OCI-LY7 (cell line): ENCODE results near the gene LZTS2. TPM values are rescaled to one million over a fixed set of nuclear protein-coding genes. Genes with fewer than 3 reads are reported as not detected.

Experiments
- BruUV-seq: library from RNA; stranded (reverse); fragments of 400-500 nt; replicated peaks from 2 replicates; lab custom pipeline; 2021; lab: Mats Ljungman, UMichigan
- CTCF ChIA-PET: fragments of 300-600 bp; sonication (Branson Sonifier 250); formaldehyde crosslinking; loops from one replicate; lab custom pipeline; 2022; ENCODE audit warnings: antibody characterized with exemption; ENCODE audit not compliant: unreplicated experiment; lab: Charles Lee
- POLR2A ChIA-PET: fragments of 300-600 bp; sonication (Branson Sonifier 250); formaldehyde crosslinking; loops from one replicate; lab custom pipeline; 2022; ENCODE audit warnings: antibody characterized with exemption; lab: Charles Lee
- DNase-seq: peaks from one replicate; pipeline ENCODE4 v3.0.0-alpha.2; 2015; ENCODE audit warnings: low spot score
- H2AFZ ChIP-seq: fragments of 200-600 bp; sonication (generic), shearing (Covaris generic); 2 replicates; pipeline ENCODE4 v1.6.1; 2014; ENCODE audit warnings: mild to moderate bottlenecking, antibody characterized with exemption, low read length, moderate library complexity
- H3K27ac ChIP-seq: fragments of 200-600 bp; sonication (generic); 2 replicates; pipeline ENCODE4 v1.5.1; 2014; ENCODE audit warnings: mixed run types, low read depth, mild to moderate bottlenecking, moderate library complexity, low read length, inconsistent platforms; ENCODE audit not compliant: poor library complexity, severe bottlenecking
- H3K36me3 ChIP-seq: fragments of 200-600 bp; sonication (generic); 2 replicates; pipeline ENCODE4 v1.6.1; 2014; ENCODE audit warnings: mild to moderate bottlenecking, antibody characterized with exemption, low read length, moderate library complexity, mixed read lengths; ENCODE audit not compliant: insufficient read depth
- H3K4me1 ChIP-seq: fragments of 200-600 bp; sonication (generic); 2 replicates; pipeline ENCODE4 v1.5.1; 2014; ENCODE audit warnings: mild to moderate bottlenecking, low read length; ENCODE audit not compliant: insufficient read depth, poor library complexity, severe bottlenecking
- H3K4me2 ChIP-seq: fragments of 200-600 bp; sonication (generic); 2 replicates; pipeline ENCODE4 v1.6.1; 2014; ENCODE audit warnings: mild to moderate bottlenecking, low read length
- H3K4me3 ChIP-seq: fragments of 200-600 bp; sonication (generic); 2 replicates; pipeline ENCODE4 v1.5.1; 2014; ENCODE audit warnings: mild to moderate bottlenecking, low read depth, low read length; ENCODE audit not compliant: poor library complexity, severe bottlenecking
- H3K79me2 ChIP-seq: fragments of 200-600 bp; sonication (generic); 2 replicates; pipeline ENCODE4 v1.6.1; 2016; ENCODE audit warnings: low read depth, mild to moderate bottlenecking, low read length, moderate library complexity, mixed read lengths; ENCODE audit not compliant: insufficient read depth
- H3K9me2 ChIP-seq: fragments of 200-600 bp; sonication (generic); 2 replicates; pipeline ENCODE4 v1.6.1; 2016; ENCODE audit warnings: mild to moderate bottlenecking, low read length, mixed read lengths; ENCODE audit not compliant: insufficient read depth
- H3K9me3 ChIP-seq: fragments of 200-600 bp; sonication (generic); 2 replicates; pipeline ENCODE4 v1.6.1; 2014; ENCODE audit warnings: mild to moderate bottlenecking, mixed run types, low read length, mixed read lengths
- H4K20me1 ChIP-seq: fragments of 200-600 bp; sonication (generic); 2 replicates; pipeline ENCODE4 v1.6.1; 2014; ENCODE audit warnings: mild to moderate bottlenecking, antibody characterized with exemption, low read length, moderate library complexity, mixed read lengths; ENCODE audit not compliant: insufficient read depth
- CTCF ChIP-seq: fragments of 200-600 bp; sonication (generic); conservative IDR thresholded peaks from 2 replicates; pipeline ENCODE4 v1.5.1; 2014; ENCODE audit warnings: mild to moderate bottlenecking, antibody characterized with exemption, low read length, moderate library complexity, mixed read lengths
- EZH2phosphoT487 ChIP-seq: fragments of 200-600 bp; sonication (generic); IDR thresholded peaks from 2 replicates; pipeline ENCODE4 v1.6.1; 2018; ENCODE audit warnings: low read depth, borderline replicate concordance, mild to moderate bottlenecking, mixed run types, antibody characterized with exemption, low read length, moderate library complexity, mixed read lengths
- intact Hi-C: fragments of 100-400 bp; cut with micrococcal nuclease; formaldehyde crosslinking; loops from one replicate; pipeline ENCODE4 v1.10.0; 2022; ENCODE audit not compliant: unreplicated experiment
- total RNA-seq, 2 experiments: library from RNA; depleted of rRNA in 1 of 2; stranded (reverse); fragments of >200 nt in 1 of 2; shearing (Covaris generic) in 1 of 2; gene quantifications; 2 replicates each; pipeline ENCODE4 v1.2.3, GENCODE V29; 2014 to 2022

The LZTS2 gene
- total RNA-seq, 2 experiments from 2014 or later: 13.6 to 20.3 TPM

GRCh38 chr10:100982916-100983830 is 16.4 kb upstream of the LZTS2 start:
- POLR2A ChIA-PET: no interaction called here

DNA sequence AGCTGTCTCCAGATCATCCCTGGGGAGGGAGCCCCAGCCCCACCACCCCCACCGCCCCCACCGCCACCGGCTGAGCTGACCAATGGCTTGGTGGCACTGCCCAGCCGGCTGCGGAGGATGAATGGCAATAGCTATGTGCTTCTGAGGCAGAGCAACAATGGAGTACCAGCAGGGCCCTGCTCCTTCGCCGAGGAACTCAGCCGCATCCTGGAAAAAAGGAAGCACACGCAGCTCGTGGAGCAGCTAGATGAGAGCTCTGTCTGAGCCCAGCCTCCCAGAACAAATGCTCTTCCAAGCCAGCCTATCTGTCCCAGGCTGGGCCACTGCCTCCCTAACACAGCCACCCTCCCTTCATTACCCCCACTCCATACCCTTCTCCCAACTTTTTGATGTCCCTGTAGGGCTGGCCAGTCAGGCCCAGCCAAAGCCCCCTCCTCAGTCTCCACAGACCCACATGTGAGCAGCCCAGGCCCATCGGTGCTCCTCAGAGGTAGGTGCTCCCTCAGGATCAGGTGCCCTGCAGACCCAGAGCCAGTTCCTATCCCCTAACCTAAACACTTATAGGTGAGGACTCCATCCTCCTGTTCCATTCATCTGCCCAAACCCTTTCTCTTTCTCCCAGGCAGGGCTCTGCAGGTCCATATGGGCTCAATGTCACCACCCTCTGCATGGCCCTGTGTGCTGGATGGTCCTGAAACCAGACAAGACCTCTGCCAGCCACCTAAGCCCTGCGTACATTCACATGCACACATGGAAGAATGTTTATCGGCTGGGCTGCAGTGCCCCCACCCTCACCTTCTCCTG is 15.5 kb upstream of the LZTS2 start:
- H3K4me2 ChIP-seq: no peak overlapping the region
- no peak for DNase-seq
- no peak overlapping the region for H2AFZ ChIP-seq
- peaks cover 31% of the 10 kb centered on the region for H3K79me2 ChIP-seq
- ChIA-PET CTCF (no interaction called here), POLR2A (interaction anchor here (0.6 to 0.9 kb wide), 2 partner anchors 30 to 1319 kb away, joined by 3 read pairs; no protein-coding TSS in a partner anchor)
- H3K36me3 ChIP-seq: peaks cover 7% of the 10 kb centered on the region; the same call in 1 of the 2 replicates
- H3K9me3 ChIP-seq: no peaks in the 10 kb centered on the region
- peaks cover 27% of the 10 kb centered on the region for H3K4me1 ChIP-seq
- H3K9me2 ChIP-seq: no peaks in the 10 kb centered on the region
- no peak overlapping the region for H3K4me3 ChIP-seq
- no peak overlapping the region for H3K27ac ChIP-seq
- TF ChIP-seq CTCF (no peak), EZH2phosphoT487 (no peak)
- BruUV-seq: no TSS peak
- 0 out of 2 replicates have a peak, but pooled peaks cover 4% of the 10 kb centered on the region for H4K20me1 ChIP-seq
- intact Hi-C loops: no loop called here

More at GRCh38 chr10:100982916-100983830, 16.4 kb upstream of the LZTS2 start:
- H3K9me3 ChIP-seq: no peaks in the 10 kb centered on the region
- H3K79me2 ChIP-seq: peaks cover 22% of the 10 kb centered on the region
- no peak for DNase-seq
- H2AFZ ChIP-seq: no peak overlapping the region
- 0 out of 2 replicates have a peak, but pooled peaks cover 2% of the 10 kb centered on the region for H4K20me1 ChIP-seq
- TF ChIP-seq CTCF (no peak), EZH2phosphoT487 (no peak)
- CTCF ChIA-PET: no interaction called here
- BruUV-seq: no TSS peak
- H3K4me1 ChIP-seq: peaks cover 18% of the 10 kb centered on the region
- H3K27ac ChIP-seq: no peak overlapping the region
- H3K9me2 ChIP-seq: no peaks in the 10 kb centered on the region
- no peak overlapping the region for H3K4me2 ChIP-seq
- no peaks in the 10 kb centered on the region; the same call in 1 of the 2 replicates for H3K36me3 ChIP-seq
- intact Hi-C loops: no loop called here
- no peak overlapping the region for H3K4me3 ChIP-seq
